K562 (cell line): ENCODE measurements around the gene USP14. TPM values are rescaled to one million over a fixed set of nuclear protein-coding genes. Genes with fewer than 3 reads are reported as not detected.
"Not testable (repeated sequence)": the region's sequence is repeated elsewhere in the genome, so short reads cannot be mapped to it uniquely, and the experiment has no call there.

ENCODE experiments used
- ATAC-seq: fragments of 200-7000 bp; cut with Tn5 transposase; 3 replicates; pipeline ENCODE4 v1.9.1; 2020; ENCODE audit warnings: moderate library complexity
- BruUV-seq: library from RNA; stranded (reverse); fragments of 400-500 nt; replicated peaks from 2 replicates; lab custom pipeline; 2021; lab: Mats Ljungman, UMichigan
- CTCF ChIA-PET: fragments of 300-600 bp; formaldehyde crosslinking; extraction: SDS; loops from one replicate; lab custom pipeline; 2021; ENCODE audit warnings: low intra/inter-chr PET ratio; lab: Yijun Ruan, JAX
- POLR2A ChIA-PET: fragments of 300-600, 350-650 bp; sonication (Branson Sonifier 250); formaldehyde crosslinking; extraction: SDS; loops from one replicate; lab custom pipeline; 2021; ENCODE audit warnings: antibody characterized with exemption, inconsistent platforms; lab: Yijun Ruan, JAX
- DNase-seq, 4 experiments: peaks; one replicate each; pipeline versions ENCODE4 v3.0.0 to v3.0.0-alpha.2; 2011 to 2018; ENCODE audit warnings: low spot score in 3 of 4, mixed read lengths in 3 of 4; ENCODE audit errors: extremely low read depth in 1 of 4
- FAIRE-seq: peaks from 2 replicates; lab custom pipeline; 2011; peaks lifted over from hg19 to GRCh38; lab: Jason Lieb, UNC
- H2AFZ ChIP-seq: 2 replicates; pipeline ENCODE4 v1.6.0; 2011; ENCODE audit warnings: low read depth, low read length, control low read depth, inconsistent platforms
- H3K27ac ChIP-seq: fragments of 200-600 bp; 3 replicates; pipeline ENCODE4 v1.8.0; 2011; ENCODE audit warnings: low read depth, mild to moderate bottlenecking, control low read depth, inconsistent platforms, low read length, moderate library complexity, mixed read lengths; ENCODE audit errors: extremely low read depth
- H3K27me3 ChIP-seq, 2 experiments: fragments of 300-600 bp in 1 of 2; 2 replicates in 1 of 2; 3 replicates in 1 of 2; pipeline versions ENCODE4 v1.6.0 to v1.8.0; 2011; ENCODE audit warnings: inconsistent platforms in 2 of 2, low read length in 2 of 2, mild to moderate bottlenecking in 1 of 2, mixed read lengths in 1 of 2, moderate library complexity in 1 of 2; ENCODE audit not compliant: control insufficient read depth in 2 of 2, insufficient read depth in 2 of 2
- H3K36me3 ChIP-seq: fragments of 300-600 bp; 3 replicates; pipeline ENCODE4 v1.8.0; 2011; ENCODE audit warnings: mild to moderate bottlenecking, low read length, inconsistent platforms; ENCODE audit not compliant: control insufficient read depth, insufficient read depth
- H3K4me1 ChIP-seq, 2 experiments: fragments of 200-600 bp in 1 of 2; replicated peaks in 1 of 2; 2 replicates in 1 of 2; 3 replicates in 1 of 2; pipeline versions ENCODE4 v1.5.1 to v1.8.0; 2011; ENCODE audit warnings: inconsistent platforms in 2 of 2, low read length in 2 of 2, mild to moderate bottlenecking in 1 of 2, mixed read lengths in 1 of 2, moderate library complexity in 1 of 2; ENCODE audit not compliant: control insufficient read depth in 2 of 2, insufficient read depth in 2 of 2
- H3K4me2 ChIP-seq: 2 replicates; pipeline ENCODE4 v1.6.1; 2011; ENCODE audit warnings: low read length, control low read depth, inconsistent platforms, mixed read lengths; ENCODE audit not compliant: insufficient read depth
- H3K4me3 ChIP-seq: fragments of 200-600 bp; sonication (generic), shearing (Covaris generic); 2 replicates; pipeline ENCODE4 v1.5.1; 2016; ENCODE audit warnings: control low read depth, inconsistent platforms
- H3K79me2 ChIP-seq: fragments of 200-600 bp; 3 replicates; pipeline ENCODE4 v1.8.0; 2011; ENCODE audit warnings: low read length, inconsistent platforms; ENCODE audit not compliant: control insufficient read depth, insufficient read depth
- H3K9ac ChIP-seq, 2 experiments: 2 replicates each; pipeline versions ENCODE4 v1.6.0 to v1.6.1; 2011; ENCODE audit warnings: low read depth in 2 of 2, low read length in 2 of 2, control low read depth in 1 of 2, inconsistent platforms in 1 of 2, mild to moderate bottlenecking in 1 of 2, mixed read lengths in 1 of 2; ENCODE audit not compliant: insufficient read depth in 1 of 2
- H3K9me1 ChIP-seq: one replicate; pipeline ENCODE4 v1.6.0; 2011; ENCODE audit warnings: inconsistent platforms, mild to moderate bottlenecking, low read length, moderate library complexity; ENCODE audit not compliant: control insufficient read depth, insufficient read depth
- H3K9me3 ChIP-seq: replicated peaks from 2 replicates; pipeline ENCODE4 v1.5.1; 2011; ENCODE audit warnings: low read depth, low read length, inconsistent platforms; ENCODE audit not compliant: control insufficient read depth, insufficient read depth
- H4K20me1 ChIP-seq: replicated peaks from 2 replicates; pipeline ENCODE4 v1.6.1; 2011; ENCODE audit warnings: low read length, inconsistent platforms, mixed read lengths; ENCODE audit not compliant: control insufficient read depth, insufficient read depth
- ATF1 ChIP-seq, 2 experiments: fragments of 450-650 bp in 1 of 2; IDR thresholded peaks; 2 replicates each; pipeline ENCODE4 v1.6.1; 2016; ENCODE audit warnings: missing compliant biosample characterization in 1 of 2, missing genetic modification characterization in 1 of 2
- ATF7 ChIP-seq: fragments of 450-650 bp; IDR thresholded peaks from 2 replicates; pipeline ENCODE4 v1.7.1; 2014; ENCODE audit warnings: mild to moderate bottlenecking, moderate library complexity
- CEBPG ChIP-seq, 3 experiments: fragments of 200-800 bp in 1 of 3; sonication (Bioruptor generic) in 1 of 3; sonication (generic) in 1 of 3; formaldehyde crosslinking in 1 of 3; IDR thresholded peaks in 2 of 3; conservative IDR thresholded peaks in 1 of 3; 2 replicates each; pipeline versions ENCODE4 v1.6.1 to v1.8.0; 2016 to 2022; ENCODE audit warnings: missing compliant biosample characterization in 2 of 3, missing genetic modification characterization in 2 of 3, mild to moderate bottlenecking in 1 of 3, missing genetic modification reagents in 1 of 3
- CXXC5 ChIP-seq: fragments of 250-450 bp; sonication (Bioruptor Pico); IDR thresholded peaks from 2 replicates; pipeline ENCODE4 v1.8.0; 2022; ENCODE audit warnings: inconsistent platforms, mild to moderate bottlenecking, moderate library complexity
- JUND ChIP-seq, 2 experiments: IDR thresholded peaks; 2 replicates in 1 of 2; 3 replicates in 1 of 2; pipeline ENCODE4 v1.6.1; 2011; ENCODE audit warnings: borderline replicate concordance in 2 of 2, low read depth in 2 of 2, low read length in 2 of 2, improper control_type of control experiment in 1 of 2, missing biosample characterization in 1 of 2, missing genetic modification characterization in 1 of 2, missing genetic modification reagents in 1 of 2
- MEIS2 ChIP-seq: fragments of 450-650 bp; IDR thresholded peaks from 2 replicates; pipeline ENCODE4 v1.6.1; 2014; ENCODE audit warnings: mild to moderate bottlenecking; ENCODE audit not compliant: partially characterized antibody
- RAD21 ChIP-seq, 2 experiments: fragments of 250-450 bp in 1 of 2; fragments of 450-650 bp in 1 of 2; sonication (Bioruptor Pico) in 1 of 2; formaldehyde crosslinking in 1 of 2; IDR thresholded peaks in 1 of 2; conservative IDR thresholded peaks in 1 of 2; 2 replicates each; pipeline versions ENCODE4 v1.4.0 to v1.8.0; 2020 to 2022; ENCODE audit warnings: mild to moderate bottlenecking in 2 of 2, moderate library complexity in 1 of 2
- RCOR1 ChIP-seq, 2 experiments: IDR thresholded peaks; 2 replicates each; pipeline ENCODE4 v1.6.1; 2012; ENCODE audit warnings: low read depth in 2 of 2, low read length in 2 of 2, borderline replicate concordance in 1 of 2, improper control_type of control experiment in 1 of 2
- SMARCC2 ChIP-seq: fragments of 450-650 bp; IDR thresholded peaks from 2 replicates; pipeline ENCODE4 v1.6.1; 2017; ENCODE audit warnings: antibody characterized with exemption, moderate library complexity, mild to moderate bottlenecking, low read depth
- SOX6 ChIP-seq: fragments of 450-650 bp; IDR thresholded peaks from 2 replicates; pipeline ENCODE4 v1.6.1; 2014; ENCODE audit warnings: mild to moderate bottlenecking
- TBL1XR1 ChIP-seq, 2 experiments: IDR thresholded peaks; 2 replicates each; pipeline ENCODE4 v1.6.1; 2012; ENCODE audit warnings: improper control_type of control experiment in 2 of 2, low read length in 2 of 2, mild to moderate bottlenecking in 1 of 2
- TRIM24 ChIP-seq, 2 experiments: fragments of 450-650 bp; IDR thresholded peaks; 2 replicates each; pipeline ENCODE4 v1.6.1; 2016
- TRIM28 ChIP-seq: fragments of 450-650 bp; IDR thresholded peaks from 2 replicates; pipeline ENCODE4 v1.6.1; 2017
- ZEB2 ChIP-seq: fragments of 450-650 bp; IDR thresholded peaks from 2 replicates; pipeline ENCODE4 v1.6.1; 2016
- WGBS: fragments of 100-300 bp; shearing (Covaris generic); methylation state at CpG from one replicate; pipeline ENCODE4 v1.1.6; 2016; ENCODE audit warnings: low coverage, mixed read lengths; ENCODE audit not compliant: insufficient coverage; ENCODE audit errors: missing lambda C conversion rate; 5-methylcytosine and 5-hydroxymethylcytosine counted together
- in situ Hi-C: fragments of 300-500 bp; cut with MboI; formaldehyde crosslinking; loops from 4 replicates; pipeline ENCODE4 v1.15.0; 2018; ENCODE audit warnings: inconsistent platforms, mixed read lengths
- intact Hi-C: fragments of 100-400 bp; cut with micrococcal nuclease; formaldehyde crosslinking; loops from 2 replicates; pipeline ENCODE4 v1.14.2; 2022
- polyA plus RNA-seq, 8 experiments: library from polyadenylated mRNA; depleted of rRNA in 4 of 8; stranded (reverse) in 5 of 8; unstranded in 3 of 8; fragments of >200 nt; fragmentation: Nextera tagmentation in 2 of 8; fragmentation: Illumina TruSeq in 1 of 8; extraction: Ambion mirVana in 2 of 8; extraction: Trizol in 1 of 8; gene quantifications; 2 replicates each; pipeline versions ENCODE4 v1.2.1 to v1.2.3, GENCODE V29; 2011 to 2014; ENCODE audit warnings: inconsistent platforms in 1 of 8, missing spikeins in 1 of 8
- total RNA-seq, 7 experiments: library from RNA; depleted of rRNA in 6 of 7; stranded (reverse); fragments of >200 nt in 6 of 7; fragmentation: Illumina TruSeq in 2 of 7; extraction: Trizol in 2 of 7; gene quantifications; 2 replicates each; pipeline versions ENCODE4 v1.2.1 to v1.2.3, GENCODE V29; 2011 to 2021; ENCODE audit warnings: low replicate concordance in 1 of 7

The USP14 gene
- total and polyA plus RNA-seq, 9 of the 15 experiments (the other 6 are each of a cell fraction or from before 2014, with no cell fraction given), result 18.7 to 129 (median 40.3) TPM

DNA sequence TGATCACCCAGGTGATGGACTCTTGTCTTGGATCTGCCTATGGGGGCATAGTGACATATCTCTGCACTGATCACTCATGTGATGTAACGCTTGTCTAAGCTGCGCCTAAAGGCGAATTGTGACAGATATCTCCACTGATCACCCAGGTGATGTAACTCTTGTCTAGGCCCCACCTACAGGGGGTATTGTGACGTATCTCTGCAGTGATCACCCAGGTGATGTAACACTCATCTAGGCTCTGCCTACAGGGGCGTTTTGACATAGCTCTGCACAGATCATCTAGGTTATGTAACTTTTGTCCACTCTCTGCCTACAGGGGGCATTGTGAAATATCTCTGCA is 48.5 kb upstream of the USP14 start:
- FAIRE-seq; H3K4me2 ChIP-seq; ATAC-seq; H3K9me1 ChIP-seq; in situ Hi-C loops; CTCF ChIA-PET; H3K9ac ChIP-seq; H4K20me1 ChIP-seq; H3K36me3 ChIP-seq; H3K27me3 ChIP-seq; H3K4me1 ChIP-seq; POLR2A ChIA-PET; H3K4me3 ChIP-seq; H3K79me2 ChIP-seq; H2AFZ ChIP-seq; TF ChIP-seq ATF1 (CRISPR knock-in tag; IDR thresholded peaks at IDR 0.05): not testable (repeated sequence)
- 0 out of 2 replicates have a peak, but pooled peaks have one; percentile 1 for TF ChIP-seq ATF1 (tag; IDR thresholded peaks at IDR 0.05)
- TF ChIP-seq, all 486 proteins: peak for 1; not testable (repeated sequence) for 485
- intact Hi-C loops, result loop anchor here (5.0 kb wide), 1 partner anchor 47 kb away; the partner anchor contains the start of gene USP14
- DNase-seq, BruUV-seq, H3K27ac ChIP-seq, H3K9me3 ChIP-seq: not testable (repeated sequence)
- WGBS, result 16% methylated on average over 5 of the region's 5 CpGs

- H3K9me1 ChIP-seq, H3K4me3 ChIP-seq, H3K9ac ChIP-seq, H3K4me1 ChIP-seq, BruUV-seq, H3K79me2 ChIP-seq, POLR2A ChIA-PET, DNase-seq, H3K9me3 ChIP-seq, H3K27me3 ChIP-seq, H2AFZ ChIP-seq, H4K20me1 ChIP-seq, H3K27ac ChIP-seq, ATAC-seq, in situ Hi-C loops, H3K4me2 ChIP-seq, CTCF ChIA-PET, FAIRE-seq, H3K36me3 ChIP-seq: not testable (repeated sequence)
- WGBS, result 9% methylated on average over 4 of the region's 4 CpGs
- intact Hi-C loops, result loop anchor here (5.0 kb wide), 1 partner anchor 47 kb away; the partner anchor contains the start of gene USP14
- TF ChIP-seq SMARCC2 (peak; percentile 65; the same call in 1 of the 2 replicates), TRIM24 (IDR thresholded peaks at IDR 0.05) (peak; percentile 88 to 97; a peak in 3 of 4 replicates), TRIM28 (peak; percentile 26; the same call in 1 of the 2 replicates), RAD21 (CRISPR knock-in tag; conservative IDR thresholded peaks at IDR 0.05 in 1 of 2, IDR thresholded peaks at IDR 0.05 in 1 of 2) (peak in 1 of 2 experiments; percentile 15; a peak in 2 of 4 replicates), MEIS2 (peak; percentile 12), TBL1XR1 (IDR thresholded peaks at IDR 0.05; ENCODE audit: low read length in 2 of 2) (peak in 1 of 2 experiments; percentile 37; a peak in 1 of 4 replicates), CXXC5 (CRISPR knock-in tag) (peak; percentile 62), SOX6 (peak; percentile 86), JUND (IDR thresholded peaks at IDR 0.05; ENCODE audit: borderline replicate concordance, low read depth, low read length) (peak; percentile 78), JUND (tag; IDR thresholded peaks at IDR 0.05; ENCODE audit: borderline replicate concordance, low read depth, low read length) (peak; percentile 70; the same call in 1 of the 3 replicates), ATF7 (peak; percentile 94), ZEB2 (peak; percentile 98), CEBPG (CRISPR knock-in tag; IDR thresholded peaks at IDR 0.05) (peak; percentile 84), CEBPG (tag; conservative IDR thresholded peaks at IDR 0.05 in 1 of 2, IDR thresholded peaks at IDR 0.05 in 1 of 2) (peak; percentile 83 to 90), RCOR1 (IDR thresholded peaks at IDR 0.05; ENCODE audit: borderline replicate concordance in 1 of 2, low read depth in 2 of 2, low read length in 2 of 2) (peak in 1 of 2 experiments; percentile 41; a peak in 1 of 4 replicates)
Observed at GRCh38 chr18:110351-111201, 47.8 kb upstream of the USP14 start.
